Measurements from ENCODE around the gene PERCC1. TPM values are rescaled to one million over a fixed set of nuclear protein-coding genes. Genes with fewer than 3 reads are reported as not detected.
"Not testable (repeated sequence)": the region's sequence is repeated elsewhere in the genome, so short reads cannot be mapped to it uniquely, and the experiment has no call there.

PERCC1 gene
- total RNA-seq, 1 experiment from 2014 or later = not detected

DNA sequence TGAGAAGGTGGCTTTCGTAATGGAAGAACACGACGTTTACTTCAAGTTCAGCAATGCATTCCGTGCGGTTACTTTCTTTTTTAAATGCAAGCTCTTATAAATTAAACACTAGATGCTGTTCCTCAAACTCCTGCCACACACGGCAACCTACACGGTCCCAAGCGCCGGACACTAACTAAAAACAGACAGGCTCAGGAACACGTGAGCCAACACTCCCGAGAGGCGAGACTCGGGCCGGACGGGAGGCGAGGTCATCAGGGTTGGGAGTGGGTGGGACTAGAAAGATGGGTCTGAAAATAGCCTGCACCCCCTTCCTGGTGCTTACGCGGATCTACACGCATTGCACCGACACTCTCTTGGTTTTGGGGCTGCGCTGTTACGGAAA is 37.5 kb downstream of the PERCC1 start:
- no peak for DNase-seq
- Histone ChIP-seq H3K36me3 (no peaks in the 10 kb centered on the region), H3K4me3 (no peak overlapping the region), H3K9me3 (no peaks in the 10 kb centered on the region), H3K27me3 (no peaks in the 10 kb centered on the region)

DNA sequence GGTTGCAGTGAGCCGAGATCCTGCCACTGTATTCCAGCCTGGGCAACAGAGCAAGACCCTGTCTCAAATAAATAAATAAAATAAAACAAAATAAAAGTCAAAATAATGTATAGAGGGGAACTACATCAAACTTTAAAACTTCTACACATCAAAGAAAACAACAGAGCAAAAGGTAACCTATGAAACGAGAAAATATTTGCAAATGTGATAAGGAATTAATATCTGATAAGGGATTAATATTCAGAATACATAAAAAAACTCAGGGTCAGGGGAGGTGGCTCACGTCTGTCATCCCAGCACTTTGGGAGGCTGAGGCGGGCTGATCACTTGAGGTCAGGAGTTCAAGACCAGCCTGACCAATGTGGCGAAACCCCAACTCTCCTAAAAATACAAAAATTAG is 38.3 kb downstream of the PERCC1 start:
- not testable (repeated sequence) for H3K36me3 ChIP-seq, H3K27me3 ChIP-seq, H3K4me3 ChIP-seq, DNase-seq, H3K9me3 ChIP-seq

DNA sequence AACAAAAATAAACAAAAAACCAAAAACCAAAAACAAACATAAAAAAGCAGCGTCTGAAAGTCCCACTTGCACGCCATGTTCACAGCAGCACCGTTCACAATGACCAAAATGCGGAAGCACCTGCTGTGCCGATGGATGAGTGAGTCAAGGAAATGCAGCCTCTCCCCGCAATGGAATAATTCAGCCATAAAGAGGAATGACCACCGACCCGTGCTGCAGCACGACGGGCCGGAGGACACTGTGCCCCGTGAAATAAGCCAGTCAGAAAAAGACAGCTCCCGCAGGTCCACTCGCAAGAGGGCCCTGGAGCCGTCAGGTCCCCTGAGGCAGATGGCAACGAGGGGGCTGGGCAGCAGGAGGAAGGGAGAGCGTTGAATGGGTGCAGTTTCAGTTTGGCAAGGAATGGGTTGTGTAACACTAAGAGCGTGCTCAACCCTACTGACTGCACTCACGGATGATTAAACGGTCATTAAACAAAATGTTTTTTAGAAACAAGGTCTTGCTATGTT is 38.9 kb downstream of the PERCC1 start:
- Histone ChIP-seq H3K4me3 (no peak overlapping the region), H3K36me3 (no peaks in the 10 kb centered on the region), H3K9me3 (no peaks in the 10 kb centered on the region), H3K27me3 (no peaks in the 10 kb centered on the region)
- DNase-seq = no peak

DNA sequence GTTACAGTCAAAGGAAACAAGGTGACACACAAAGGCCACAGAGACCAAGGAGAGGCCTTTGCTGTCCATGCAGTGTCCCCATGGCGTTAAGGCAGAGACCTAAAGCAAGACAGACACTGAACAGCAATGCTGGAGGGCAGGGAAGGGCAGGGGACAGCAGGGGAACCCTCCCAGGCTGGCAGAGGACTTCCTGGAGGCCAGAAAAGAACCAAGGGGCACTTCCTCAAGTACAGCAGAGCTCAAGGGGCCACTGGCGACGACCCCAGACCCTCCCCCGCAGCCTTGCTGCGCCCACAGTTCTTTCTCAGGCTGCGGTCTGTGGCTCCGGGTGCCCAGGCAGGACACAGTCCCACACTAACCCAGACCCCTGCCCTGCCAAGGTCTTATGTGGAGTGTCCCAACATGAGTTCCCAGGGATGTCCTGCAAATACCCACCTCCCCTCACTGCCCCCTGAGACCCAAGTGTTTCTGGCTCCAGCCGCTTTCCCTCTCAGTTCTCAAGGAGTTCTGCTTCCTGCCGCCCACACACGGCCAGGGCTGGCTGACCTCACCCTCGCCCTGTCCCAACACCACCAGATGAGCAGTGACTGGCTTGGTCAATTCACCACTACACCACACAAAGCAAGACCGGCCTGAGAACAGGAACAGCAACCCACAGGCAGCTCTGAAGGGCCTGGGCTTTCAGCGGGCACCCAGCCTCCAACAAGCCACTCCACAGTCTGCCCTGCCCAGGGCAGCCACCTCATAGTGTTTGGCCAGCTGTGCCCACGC is 39.8 kb downstream of the PERCC1 start:
- Histone ChIP-seq H3K4me3 (no peak overlapping the region), H3K36me3 (peaks cover 4% of the 10 kb centered on the region; the same call in 1 of the 2 replicates), H3K27me3 (no peaks in the 10 kb centered on the region), H3K9me3 (no peaks in the 10 kb centered on the region)
- DNase-seq = peak; percentile 70

DNA sequence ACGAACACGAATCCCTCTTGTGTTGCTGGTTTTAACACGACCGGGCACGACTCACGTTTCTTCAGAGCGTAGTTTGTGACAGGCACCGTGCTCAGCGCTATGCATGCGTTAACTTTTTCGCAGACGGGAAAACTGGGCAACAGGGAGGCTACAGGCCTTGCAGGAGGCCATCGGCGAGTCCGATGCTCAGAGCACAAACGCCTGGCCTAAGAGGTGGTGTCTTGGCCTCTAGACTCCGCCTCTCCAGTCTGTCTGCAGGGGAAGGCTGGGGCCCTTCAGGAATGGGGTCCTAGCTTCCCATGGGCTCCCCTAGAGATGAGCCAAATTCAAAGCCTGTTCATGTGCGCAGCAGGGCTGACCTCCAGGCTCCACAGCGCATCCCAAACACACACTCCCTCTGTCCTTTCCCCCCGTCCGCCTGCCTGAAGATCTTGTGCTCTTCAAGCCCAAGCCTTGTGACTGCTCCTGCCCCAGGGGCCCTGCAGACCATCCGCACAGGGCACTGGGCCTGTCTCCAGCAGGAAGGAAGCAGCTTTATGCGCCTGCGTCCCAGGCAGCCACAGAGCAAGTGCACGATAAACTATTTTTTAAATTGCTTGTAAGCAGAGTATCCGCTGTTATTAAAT is 40.8 kb downstream of the PERCC1 start:
- DNase-seq = no peak
- no peak overlapping the region for H3K4me3 ChIP-seq
- peaks cover 7% of the 10 kb centered on the region; the same call in 1 of the 2 replicates for H3K36me3 ChIP-seq
- no peaks in the 10 kb centered on the region for H3K9me3 ChIP-seq
- H3K27me3 ChIP-seq = no peaks in the 10 kb centered on the region

DNA sequence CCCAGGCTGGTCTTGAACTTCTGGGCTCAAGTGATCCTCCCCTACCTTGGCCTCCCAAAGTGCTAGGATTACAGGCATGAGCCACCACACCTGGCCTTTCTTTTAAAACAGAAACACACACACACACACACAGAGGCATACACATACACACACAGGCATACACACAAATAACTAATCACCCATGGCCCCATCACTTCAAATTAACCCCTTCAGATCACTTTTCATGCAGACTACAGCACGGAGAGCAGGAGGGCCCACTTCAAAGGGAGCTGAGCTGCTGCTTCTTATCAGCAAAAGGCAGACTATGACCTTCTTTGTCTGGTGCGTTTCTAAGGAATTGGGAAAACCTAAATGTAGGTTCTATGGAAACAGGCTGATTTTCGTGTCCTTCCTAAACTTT is 42.1 kb downstream of the PERCC1 start:
- H3K9me3 ChIP-seq = no peaks in the 10 kb centered on the region
- H3K36me3 ChIP-seq = peaks cover 7% of the 10 kb centered on the region; the same call in 1 of the 2 replicates
- DNase-seq = no peak
- H3K27me3 ChIP-seq = no peaks in the 10 kb centered on the region
- no peak overlapping the region for H3K4me3 ChIP-seq

DNA sequence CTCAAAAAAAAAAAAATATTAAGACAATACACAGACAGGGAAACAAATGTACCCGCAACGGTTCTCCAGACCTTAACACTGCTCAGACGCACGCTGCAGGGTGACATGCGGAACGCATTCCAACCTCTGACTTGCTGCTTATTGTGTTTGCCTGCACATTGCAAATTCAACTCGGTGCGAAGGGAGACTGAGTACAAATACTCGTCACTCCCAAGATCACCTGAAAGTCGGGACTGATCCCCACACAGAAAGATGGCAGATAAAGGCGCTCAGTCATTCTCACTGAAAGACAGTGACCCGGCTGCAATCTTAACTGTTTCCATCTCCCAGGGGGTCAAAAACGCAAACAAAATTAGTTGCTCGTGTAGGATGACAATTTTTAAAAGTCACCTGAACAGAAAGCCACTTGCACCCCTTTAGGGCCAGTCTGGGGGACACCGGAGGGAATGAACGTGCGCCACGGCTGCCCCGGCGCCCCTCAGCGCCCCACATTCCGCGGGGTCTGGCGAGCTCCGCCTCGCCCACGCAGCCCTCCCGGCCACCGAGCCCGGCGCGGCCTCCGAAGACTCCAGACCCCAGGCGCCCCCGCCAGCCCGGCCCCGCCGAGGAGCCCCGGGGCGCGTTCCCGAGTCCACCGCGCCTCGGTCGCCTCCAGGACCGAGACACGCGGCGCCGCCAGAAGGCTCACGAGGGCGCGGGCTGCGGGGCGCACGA is 43.4 kb downstream of the PERCC1 start:
- peaks cover 7% of the 10 kb centered on the region; the same call in 1 of the 2 replicates for H3K36me3 ChIP-seq
- H3K4me3 ChIP-seq = peak overlapping the region; percentile 96
- no peaks in the 10 kb centered on the region for H3K9me3 ChIP-seq
- H3K27me3 ChIP-seq = no peaks in the 10 kb centered on the region
- no peak for DNase-seq

DNA sequence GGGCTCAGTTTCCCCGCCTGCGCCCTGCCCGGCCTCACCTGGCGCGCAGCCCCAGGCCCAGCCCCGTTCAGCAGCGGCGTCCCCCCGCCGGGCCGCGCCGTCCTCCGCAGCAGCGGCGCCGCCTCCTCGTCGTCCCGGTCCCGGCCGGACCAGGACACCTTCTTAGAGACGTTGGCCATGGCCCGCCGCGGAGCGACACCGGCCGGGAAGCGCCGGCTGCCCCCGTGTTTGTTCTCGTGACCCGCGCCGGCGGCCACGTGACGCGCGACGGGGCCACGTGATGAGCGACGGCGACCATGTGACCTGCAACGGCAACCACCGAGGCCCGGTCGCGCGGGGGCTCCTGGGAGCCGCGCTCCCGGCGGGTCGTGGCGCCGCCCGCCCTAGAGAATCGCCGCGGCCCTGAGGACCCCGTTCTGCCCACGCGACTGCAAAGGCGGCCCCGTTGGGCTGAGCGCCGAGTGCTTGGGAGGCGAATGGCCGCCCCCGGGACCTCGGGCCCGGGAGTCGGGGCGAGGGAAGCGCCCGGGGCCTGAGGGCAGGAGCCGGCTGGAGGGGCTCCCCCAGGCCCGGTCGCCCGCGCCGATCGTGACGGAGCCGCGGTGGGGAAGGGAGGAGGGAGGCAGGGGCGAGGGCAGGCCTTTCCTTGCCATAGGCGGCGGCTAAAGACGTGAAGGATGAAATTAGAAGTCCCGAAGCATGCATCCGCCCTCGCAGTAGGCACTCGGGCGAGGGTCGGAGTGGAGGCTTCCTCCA is 44.1 kb downstream of the PERCC1 start, which contains the start of gene CLCN7:
Gene CLCN7, minus strand, starts transcription at position 233 of the 756 bp plus-strand sequence. Its CDS starts 54 bp downstream, at position 179.
- Histone ChIP-seq H3K4me3 (peak within 1 kb of the TSS; percentile 96), H3K36me3 (peaks cover 7% of the 10 kb centered on the region; the same call in 1 of the 2 replicates), H3K9me3 (no peaks in the 10 kb centered on the region), H3K27me3 (no peaks in the 10 kb centered on the region)
- peak; percentile 94 for DNase-seq

DNA sequence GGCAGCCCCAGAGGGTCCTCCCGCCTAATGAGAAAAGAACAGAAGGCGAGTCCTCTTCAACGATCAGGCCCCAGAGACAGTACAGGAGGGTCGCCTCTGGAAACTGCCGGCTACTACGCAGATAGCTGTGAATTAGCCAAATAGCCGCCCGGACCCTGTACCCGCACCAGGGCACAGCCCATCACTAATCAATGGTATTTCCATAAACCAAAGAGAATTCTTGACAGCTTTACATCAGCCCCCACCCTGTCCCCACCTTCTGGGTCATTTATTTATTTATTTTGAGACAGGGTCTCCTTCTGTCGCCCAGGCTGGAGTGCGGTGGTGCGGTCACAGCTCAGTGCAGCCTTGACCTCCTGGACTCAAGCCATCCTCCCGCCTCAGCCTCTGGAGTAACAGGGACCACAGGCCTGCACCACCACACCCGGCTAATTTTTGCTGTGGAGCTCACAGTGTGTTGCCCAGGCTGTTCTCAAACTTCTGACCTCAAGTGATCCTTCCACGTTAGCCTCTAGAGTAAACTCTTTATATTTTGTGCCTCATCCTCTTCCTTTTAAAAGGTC is 44.8 kb downstream of the PERCC1 start:
- peaks cover 7% of the 10 kb centered on the region; the same call in 1 of the 2 replicates for H3K36me3 ChIP-seq
- DNase-seq = peak; percentile 30
- H3K9me3 ChIP-seq = no peaks in the 10 kb centered on the region
- H3K27me3 ChIP-seq = no peaks in the 10 kb centered on the region
- peak overlapping the region; percentile 96 for H3K4me3 ChIP-seq

DNA sequence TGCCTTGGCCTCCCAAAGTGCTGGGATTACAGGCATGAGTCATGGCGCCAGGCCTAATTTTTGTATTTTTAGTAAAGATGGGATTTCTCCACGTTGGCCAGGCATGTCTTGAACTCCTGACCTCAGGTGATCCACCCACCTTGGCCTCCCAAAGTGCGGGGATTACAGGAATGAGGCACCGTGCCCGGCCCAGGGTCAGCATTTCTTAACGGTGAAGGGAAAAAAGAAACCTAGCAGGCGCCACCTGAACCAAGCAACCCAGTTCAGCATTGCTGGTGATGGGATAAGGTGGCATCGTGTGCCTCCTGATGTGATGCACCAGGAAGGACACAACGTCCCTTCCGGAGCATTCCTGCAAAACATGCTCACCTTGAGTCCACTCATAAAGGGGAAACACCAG is 46.2 kb downstream of the PERCC1 start:
- Histone ChIP-seq H3K4me3 (no peak overlapping the region), H3K9me3 (no peaks in the 10 kb centered on the region), H3K27me3 (0 out of 2 replicates have a peak, but pooled peaks cover 3% of the 10 kb centered on the region), H3K36me3 (peaks cover 7% of the 10 kb centered on the region; the same call in 1 of the 2 replicates)
- no peak for DNase-seq

DNA sequence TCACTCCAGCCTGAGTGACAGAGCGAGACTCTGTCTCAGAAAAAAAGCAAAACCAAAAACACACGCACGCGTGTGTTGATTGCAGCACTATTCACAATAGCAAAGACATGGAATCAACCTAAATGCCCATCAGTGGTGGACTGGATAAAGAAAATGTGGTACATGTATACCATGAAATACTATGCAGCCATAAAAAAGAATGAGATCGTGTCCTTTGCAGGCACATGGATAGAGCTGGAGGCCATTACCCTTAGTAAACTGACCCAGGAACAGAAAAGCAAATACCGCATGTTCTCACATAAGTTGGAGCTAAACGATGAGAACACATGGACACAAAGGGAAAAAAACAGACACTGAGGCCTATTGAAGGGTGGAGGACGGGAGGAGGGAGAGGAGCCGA is 48.1 kb downstream of the PERCC1 start:
- H3K4me3 ChIP-seq, H3K9me3 ChIP-seq, H3K36me3 ChIP-seq, DNase-seq, H3K27me3 ChIP-seq: not testable (repeated sequence)

DNA sequence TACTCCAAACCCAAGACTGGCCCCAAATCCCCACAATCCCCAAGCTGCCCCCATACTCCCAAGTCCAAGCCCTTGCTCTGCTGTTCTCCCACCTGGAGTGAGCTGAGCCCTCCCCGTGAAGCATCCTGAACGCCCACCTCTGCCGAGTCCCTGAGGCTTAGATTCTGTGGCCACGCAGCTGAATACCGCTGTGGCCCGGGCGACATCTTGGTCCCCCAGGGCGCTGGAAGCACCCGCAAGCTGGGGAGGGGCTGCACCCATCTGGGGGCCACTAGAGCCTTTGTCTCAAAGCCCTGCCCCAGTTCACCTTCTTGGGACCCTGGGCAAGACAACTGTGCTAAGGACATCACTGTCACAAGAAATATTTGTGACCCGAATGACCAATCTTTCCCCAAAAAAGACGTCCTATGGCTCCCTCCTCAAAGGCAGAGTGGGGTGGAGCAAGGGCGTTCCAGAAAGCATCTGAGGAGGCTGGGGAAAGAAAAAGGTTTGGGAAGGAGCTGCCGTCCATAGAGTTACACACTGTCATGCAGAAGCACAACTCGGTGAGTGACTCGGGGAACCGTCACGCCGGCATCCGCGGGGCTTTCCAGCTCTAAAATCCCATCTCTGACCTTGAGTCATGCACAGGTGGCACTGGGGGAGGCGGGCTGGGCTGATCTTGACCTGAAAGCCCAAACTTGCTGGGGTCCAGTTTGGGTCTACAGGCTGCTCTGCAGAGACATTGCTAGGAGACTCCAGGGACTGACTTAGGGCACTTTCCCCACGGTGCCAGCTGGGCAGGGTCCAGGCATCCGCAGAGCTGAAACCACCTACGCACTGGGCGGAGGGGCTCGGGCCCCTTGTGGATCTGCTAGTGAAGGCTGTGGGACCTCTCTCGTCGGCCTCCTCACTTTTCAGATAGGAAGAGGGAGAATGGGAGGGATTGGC is 51.3 kb downstream of the PERCC1 start:
- no peak for DNase-seq
- Histone ChIP-seq H3K27me3 (0 out of 2 replicates have a peak, but pooled peaks cover 6% of the 10 kb centered on the region), H3K9me3 (no peaks in the 10 kb centered on the region), H3K36me3 (no peaks in the 10 kb centered on the region), H3K4me3 (no peak overlapping the region)
